HL-60 (cell line): ENCODE measurements around the gene TTC22.

Source experiments
- POLR2AphosphoS5 ChIP-seq: IDR thresholded peaks from 2 replicates; pipeline ENCODE4 v1.6.1; 2012; ENCODE audit warnings: low read depth
- TF ChIP-seq, protein P1 (sequence below): IDR thresholded peaks from one replicate; pipeline ENCODE4 v1.5.1; 2011; ENCODE audit warnings: low read length, control low read depth, inconsistent platforms; ENCODE audit not compliant: insufficient read depth
- TF ChIP-seq, protein P2 (sequence below): IDR thresholded peaks from 2 replicates; pipeline ENCODE4 v1.6.1; 2012; ENCODE audit warnings: low read depth; ENCODE audit not compliant: insufficient replicate concordance

DNA sequence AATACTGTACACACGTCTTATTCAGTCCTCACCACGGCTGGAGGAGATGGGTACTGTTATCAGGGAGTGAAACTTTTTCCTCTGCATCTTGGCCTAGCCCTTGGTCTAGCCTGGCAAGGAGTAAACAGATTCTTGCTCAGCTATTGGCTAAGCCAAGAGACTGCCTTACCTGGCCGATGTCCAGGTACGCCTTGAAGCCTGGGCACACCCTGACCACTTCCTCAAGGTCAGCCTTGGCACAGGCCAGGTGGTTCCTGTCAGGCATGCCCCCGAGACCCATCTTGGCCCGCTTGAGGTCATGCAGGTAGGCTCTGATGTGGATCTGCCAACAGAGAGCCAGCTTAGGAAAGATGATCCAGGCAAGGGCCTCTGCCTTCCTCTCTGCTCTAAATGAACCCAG, 19.0 kb downstream of the TTC22 start:
- TF ChIP-seq, protein P1, sequence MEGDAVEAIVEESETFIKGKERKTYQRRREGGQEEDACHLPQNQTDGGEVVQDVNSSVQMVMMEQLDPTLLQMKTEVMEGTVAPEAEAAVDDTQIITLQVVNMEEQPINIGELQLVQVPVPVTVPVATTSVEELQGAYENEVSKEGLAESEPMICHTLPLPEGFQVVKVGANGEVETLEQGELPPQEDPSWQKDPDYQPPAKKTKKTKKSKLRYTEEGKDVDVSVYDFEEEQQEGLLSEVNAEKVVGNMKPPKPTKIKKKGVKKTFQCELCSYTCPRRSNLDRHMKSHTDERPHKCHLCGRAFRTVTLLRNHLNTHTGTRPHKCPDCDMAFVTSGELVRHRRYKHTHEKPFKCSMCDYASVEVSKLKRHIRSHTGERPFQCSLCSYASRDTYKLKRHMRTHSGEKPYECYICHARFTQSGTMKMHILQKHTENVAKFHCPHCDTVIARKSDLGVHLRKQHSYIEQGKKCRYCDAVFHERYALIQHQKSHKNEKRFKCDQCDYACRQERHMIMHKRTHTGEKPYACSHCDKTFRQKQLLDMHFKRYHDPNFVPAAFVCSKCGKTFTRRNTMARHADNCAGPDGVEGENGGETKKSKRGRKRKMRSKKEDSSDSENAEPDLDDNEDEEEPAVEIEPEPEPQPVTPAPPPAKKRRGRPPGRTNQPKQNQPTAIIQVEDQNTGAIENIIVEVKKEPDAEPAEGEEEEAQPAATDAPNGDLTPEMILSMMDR, result no peak
- TF ChIP-seq POLR2AphosphoS5, result no peak
- TF ChIP-seq, protein P2, sequence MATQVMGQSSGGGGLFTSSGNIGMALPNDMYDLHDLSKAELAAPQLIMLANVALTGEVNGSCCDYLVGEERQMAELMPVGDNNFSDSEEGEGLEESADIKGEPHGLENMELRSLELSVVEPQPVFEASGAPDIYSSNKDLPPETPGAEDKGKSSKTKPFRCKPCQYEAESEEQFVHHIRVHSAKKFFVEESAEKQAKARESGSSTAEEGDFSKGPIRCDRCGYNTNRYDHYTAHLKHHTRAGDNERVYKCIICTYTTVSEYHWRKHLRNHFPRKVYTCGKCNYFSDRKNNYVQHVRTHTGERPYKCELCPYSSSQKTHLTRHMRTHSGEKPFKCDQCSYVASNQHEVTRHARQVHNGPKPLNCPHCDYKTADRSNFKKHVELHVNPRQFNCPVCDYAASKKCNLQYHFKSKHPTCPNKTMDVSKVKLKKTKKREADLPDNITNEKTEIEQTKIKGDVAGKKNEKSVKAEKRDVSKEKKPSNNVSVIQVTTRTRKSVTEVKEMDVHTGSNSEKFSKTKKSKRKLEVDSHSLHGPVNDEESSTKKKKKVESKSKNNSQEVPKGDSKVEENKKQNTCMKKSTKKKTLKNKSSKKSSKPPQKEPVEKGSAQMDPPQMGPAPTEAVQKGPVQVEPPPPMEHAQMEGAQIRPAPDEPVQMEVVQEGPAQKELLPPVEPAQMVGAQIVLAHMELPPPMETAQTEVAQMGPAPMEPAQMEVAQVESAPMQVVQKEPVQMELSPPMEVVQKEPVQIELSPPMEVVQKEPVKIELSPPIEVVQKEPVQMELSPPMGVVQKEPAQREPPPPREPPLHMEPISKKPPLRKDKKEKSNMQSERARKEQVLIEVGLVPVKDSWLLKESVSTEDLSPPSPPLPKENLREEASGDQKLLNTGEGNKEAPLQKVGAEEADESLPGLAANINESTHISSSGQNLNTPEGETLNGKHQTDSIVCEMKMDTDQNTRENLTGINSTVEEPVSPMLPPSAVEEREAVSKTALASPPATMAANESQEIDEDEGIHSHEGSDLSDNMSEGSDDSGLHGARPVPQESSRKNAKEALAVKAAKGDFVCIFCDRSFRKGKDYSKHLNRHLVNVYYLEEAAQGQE, result no peak
